GM12878 (cell line): ENCODE data around the gene DNAH3. TPM values are rescaled to one million over a fixed set of nuclear protein-coding genes. Genes with fewer than 3 reads are reported as not detected.

Experiments used
- BACH1 ChIP-seq: fragments of 450-650 bp; IDR thresholded peaks from 2 replicates; pipeline ENCODE4 v1.6.1; 2017; ENCODE audit warnings: mild to moderate bottlenecking, borderline replicate concordance
- BHLHE40 ChIP-seq, 2 experiments: fragments of 450-650 bp in 1 of 2; IDR thresholded peaks; 2 replicates each; pipeline ENCODE4 v1.6.1; 2011 to 2017; ENCODE audit warnings: low read depth in 2 of 2, borderline replicate concordance in 1 of 2, improper control_type of control experiment in 1 of 2, low read length in 1 of 2, mild to moderate bottlenecking in 1 of 2
- BRCA1 ChIP-seq: IDR thresholded peaks from 2 replicates; pipeline ENCODE4 v1.6.1; 2011; ENCODE audit warnings: low read depth, low read length, improper control_type of control experiment
- CBX3 ChIP-seq: fragments of 200-600 bp; sonication (generic); IDR thresholded peaks from 2 replicates; pipeline ENCODE4 v1.6.1; 2016; ENCODE audit warnings: low read depth, borderline replicate concordance
- CHD2 ChIP-seq: IDR thresholded peaks from 2 replicates; pipeline ENCODE4 v1.6.1; 2011; ENCODE audit warnings: low read depth, low read length, improper control_type of control experiment, borderline replicate concordance
- CREB1 ChIP-seq: IDR thresholded peaks from 2 replicates; pipeline ENCODE4 v1.6.1; 2012; ENCODE audit warnings: low read depth, mild to moderate bottlenecking, inconsistent platforms
- DPF2 ChIP-seq: fragments of 450-650 bp; IDR thresholded peaks from 2 replicates; pipeline ENCODE4 v1.6.1; 2017; ENCODE audit warnings: mild to moderate bottlenecking
- EED ChIP-seq: sonication (generic); IDR thresholded peaks from 2 replicates; pipeline ENCODE4 v1.6.1; 2016; ENCODE audit warnings: antibody characterized with exemption, low read depth
- FOS ChIP-seq: IDR thresholded peaks from 3 replicates; pipeline ENCODE4 v1.6.1; 2011; ENCODE audit warnings: borderline replicate concordance; ENCODE audit not compliant: insufficient read length; ENCODE audit errors: extremely low read depth
- FOXK2 ChIP-seq: fragments of 450-650 bp; IDR thresholded peaks from 2 replicates; pipeline ENCODE4 v1.6.1; 2017; ENCODE audit warnings: mild to moderate bottlenecking, moderate library complexity
- JUND ChIP-seq: IDR thresholded peaks from 2 replicates; pipeline ENCODE4 v1.6.1; 2012; ENCODE audit warnings: low read depth, mild to moderate bottlenecking, low read length, improper control_type of control experiment, moderate library complexity
- NBN ChIP-seq: fragments of 450-650 bp; IDR thresholded peaks from 2 replicates; pipeline ENCODE4 v1.6.1; 2016
- POLR2AphosphoS5 ChIP-seq: IDR thresholded peaks from 2 replicates; pipeline ENCODE4 v1.6.1; 2011; ENCODE audit warnings: mild to moderate bottlenecking, low read length, inconsistent platforms
- POU2F2 ChIP-seq: IDR thresholded peaks from 3 replicates; pipeline ENCODE4 v1.6.1; 2011; ENCODE audit warnings: low read depth, mild to moderate bottlenecking, low read length, borderline replicate concordance
- RAD21 ChIP-seq: IDR thresholded peaks from 2 replicates; pipeline ENCODE4 v1.6.1; 2011; ENCODE audit warnings: mild to moderate bottlenecking, low read depth, low read length, moderate library complexity; ENCODE audit not compliant: insufficient read depth
- RAD51 ChIP-seq: fragments of 450-650 bp; IDR thresholded peaks from 2 replicates; pipeline ENCODE4 v1.6.1; 2016; ENCODE audit warnings: moderate library complexity, mild to moderate bottlenecking, inconsistent platforms
- SP1 ChIP-seq: IDR thresholded peaks from one replicate; pipeline ENCODE4 v1.6.1; 2011; ENCODE audit warnings: low read depth, low read length
- ZNF217 ChIP-seq: fragments of 450-650 bp; IDR thresholded peaks from 2 replicates; pipeline ENCODE4 v1.6.1; 2017; ENCODE audit warnings: antibody characterized with exemption, mild to moderate bottlenecking
- ZNF384 ChIP-seq: IDR thresholded peaks from 2 replicates; pipeline ENCODE4 v1.6.1; 2012; ENCODE audit warnings: low read depth, mild to moderate bottlenecking, low read length, improper control_type of control experiment, borderline replicate concordance
- polyA plus RNA-seq, 11 experiments: library from polyadenylated mRNA; depleted of rRNA in 4 of 11; unstranded in 6 of 11; stranded (reverse) in 5 of 11; fragments of >200 nt; fragmentation: Nextera tagmentation in 4 of 11; fragmentation: Illumina TruSeq in 1 of 11; extraction: Ambion mirVana in 4 of 11; extraction: Trizol in 1 of 11; gene quantifications; 1 replicate in 1 of 11; 2 replicates in 10 of 11; pipeline versions ENCODE4 v1.2.1 to v1.2.3, GENCODE V29; 2011 to 2016; ENCODE audit warnings: inconsistent platforms in 2 of 11, missing spikeins in 2 of 11, low read depth in 1 of 11
- total RNA-seq, 4 experiments: library from RNA; depleted of rRNA in 3 of 4; stranded (reverse); fragments of >200 nt in 3 of 4; fragmentation: Illumina TruSeq in 1 of 4; extraction: Trizol in 1 of 4; gene quantifications; 2 replicates each; pipeline versions ENCODE4 v1.2.1 to v1.2.3, GENCODE V29; 2013 to 2021
- TF ChIP-seq, protein P1 (sequence below): fragments of 450-650 bp; IDR thresholded peaks from 2 replicates; pipeline ENCODE4 v1.6.1; 2018; ENCODE audit warnings: borderline replicate concordance, mild to moderate bottlenecking; ENCODE audit not compliant: partially characterized antibody
- TF ChIP-seq, protein P2 (sequence below): fragments of 450-650 bp; IDR thresholded peaks from 2 replicates; pipeline ENCODE4 v1.6.1; 2017; ENCODE audit warnings: borderline replicate concordance
- TF ChIP-seq, protein P3 (sequence below): fragments of 450-650 bp; conservative IDR thresholded peaks from 2 replicates; pipeline ENCODE4 v1.6.1; 2017; ENCODE audit warnings: mild to moderate bottlenecking, moderate library complexity
- TF ChIP-seq, protein P4 (sequence below): fragments of 450-650 bp; IDR thresholded peaks from 2 replicates; pipeline ENCODE4 v1.6.1; 2014; ENCODE audit warnings: mild to moderate bottlenecking

DNAH3 gene
- total and polyA plus RNA-seq, 10 of the 15 experiments (the other 5 are each of a cell fraction or from before 2014, with no cell fraction given) = under 0.01 to 0.04 (median 0.04) TPM; not detected in 5

DNA sequence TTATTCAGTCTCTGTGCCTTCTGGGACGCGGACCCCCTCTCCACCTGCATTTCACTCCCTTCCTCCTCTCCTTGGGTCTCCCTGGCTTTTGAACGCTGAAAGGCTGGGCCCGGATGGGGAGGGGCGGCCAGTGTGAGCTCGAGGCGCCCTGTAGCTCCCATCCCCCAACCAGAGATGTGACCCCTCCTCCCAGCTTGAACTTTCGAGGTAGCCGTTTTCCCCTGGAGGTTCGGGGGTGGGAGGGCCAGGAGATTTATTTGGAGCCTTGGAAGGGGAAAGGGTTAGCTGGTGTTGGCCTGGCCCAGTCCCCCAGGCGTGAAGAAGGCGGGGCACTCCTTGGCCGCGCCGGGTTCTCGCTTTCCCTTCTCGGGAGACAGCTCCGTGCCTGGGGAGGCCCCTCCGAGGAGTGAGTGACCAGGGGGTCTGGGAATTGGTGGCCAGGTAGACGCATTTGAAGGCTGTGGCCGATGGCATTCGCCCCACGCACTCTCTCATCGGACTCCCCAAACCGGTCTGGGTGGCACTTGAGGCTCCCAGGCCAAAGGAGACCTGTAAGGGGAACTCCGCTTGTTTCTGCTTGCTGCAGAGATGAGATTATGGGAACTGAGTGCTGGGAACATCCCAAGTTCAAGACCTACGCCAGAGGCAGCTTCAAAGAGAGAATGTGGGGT lies 8.8 kb upstream of the DNAH3 start (continued):
- 0 out of 2 replicates have a peak, but pooled peaks have one; percentile 44 for TF ChIP-seq DPF2
- peak in 1 of 2 experiments; percentile 22; a peak in 1 of 4 replicates for TF ChIP-seq BHLHE40 (IDR thresholded peaks at IDR 0.05; ENCODE audit: borderline replicate concordance in 1 of 2, low read depth in 2 of 2, low read length in 1 of 2)
- TF ChIP-seq JUND = no peak
- TF ChIP-seq BACH1 = no peak
- no peak for TF ChIP-seq RAD51
- TF ChIP-seq FOXK2 = no peak
- TF ChIP-seq NBN = no peak
- TF ChIP-seq ZNF384 = no peak
- TF ChIP-seq, protein P1, sequence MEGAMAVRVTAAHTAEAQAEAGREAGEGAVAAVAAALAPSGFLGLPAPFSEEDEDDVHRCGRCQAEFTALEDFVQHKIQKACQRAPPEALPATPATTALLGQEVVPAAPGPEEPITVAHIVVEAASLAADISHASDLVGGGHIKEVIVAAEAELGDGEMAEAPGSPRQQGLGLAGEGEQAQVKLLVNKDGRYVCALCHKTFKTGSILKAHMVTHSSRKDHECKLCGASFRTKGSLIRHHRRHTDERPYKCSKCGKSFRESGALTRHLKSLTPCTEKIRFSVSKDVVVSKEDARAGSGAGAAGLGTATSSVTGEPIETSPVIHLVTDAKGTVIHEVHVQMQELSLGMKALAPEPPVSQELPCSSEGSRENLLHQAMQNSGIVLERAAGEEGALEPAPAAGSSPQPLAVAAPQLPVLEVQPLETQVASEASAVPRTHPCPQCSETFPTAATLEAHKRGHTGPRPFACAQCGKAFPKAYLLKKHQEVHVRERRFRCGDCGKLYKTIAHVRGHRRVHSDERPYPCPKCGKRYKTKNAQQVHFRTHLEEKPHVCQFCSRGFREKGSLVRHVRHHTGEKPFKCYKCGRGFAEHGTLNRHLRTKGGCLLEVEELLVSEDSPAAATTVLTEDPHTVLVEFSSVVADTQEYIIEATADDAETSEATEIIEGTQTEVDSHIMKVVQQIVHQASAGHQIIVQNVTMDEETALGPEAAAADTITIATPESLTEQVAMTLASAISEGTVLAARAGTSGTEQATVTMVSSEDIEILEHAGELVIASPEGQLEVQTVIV = no peak
- TF ChIP-seq FOS = no peak
- TF ChIP-seq BRCA1 = no peak
- TF ChIP-seq, protein P2, sequence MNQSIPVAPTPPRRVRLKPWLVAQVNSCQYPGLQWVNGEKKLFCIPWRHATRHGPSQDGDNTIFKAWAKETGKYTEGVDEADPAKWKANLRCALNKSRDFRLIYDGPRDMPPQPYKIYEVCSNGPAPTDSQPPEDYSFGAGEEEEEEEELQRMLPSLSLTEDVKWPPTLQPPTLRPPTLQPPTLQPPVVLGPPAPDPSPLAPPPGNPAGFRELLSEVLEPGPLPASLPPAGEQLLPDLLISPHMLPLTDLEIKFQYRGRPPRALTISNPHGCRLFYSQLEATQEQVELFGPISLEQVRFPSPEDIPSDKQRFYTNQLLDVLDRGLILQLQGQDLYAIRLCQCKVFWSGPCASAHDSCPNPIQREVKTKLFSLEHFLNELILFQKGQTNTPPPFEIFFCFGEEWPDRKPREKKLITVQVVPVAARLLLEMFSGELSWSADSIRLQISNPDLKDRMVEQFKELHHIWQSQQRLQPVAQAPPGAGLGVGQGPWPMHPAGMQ = no peak
- TF ChIP-seq, protein P3, sequence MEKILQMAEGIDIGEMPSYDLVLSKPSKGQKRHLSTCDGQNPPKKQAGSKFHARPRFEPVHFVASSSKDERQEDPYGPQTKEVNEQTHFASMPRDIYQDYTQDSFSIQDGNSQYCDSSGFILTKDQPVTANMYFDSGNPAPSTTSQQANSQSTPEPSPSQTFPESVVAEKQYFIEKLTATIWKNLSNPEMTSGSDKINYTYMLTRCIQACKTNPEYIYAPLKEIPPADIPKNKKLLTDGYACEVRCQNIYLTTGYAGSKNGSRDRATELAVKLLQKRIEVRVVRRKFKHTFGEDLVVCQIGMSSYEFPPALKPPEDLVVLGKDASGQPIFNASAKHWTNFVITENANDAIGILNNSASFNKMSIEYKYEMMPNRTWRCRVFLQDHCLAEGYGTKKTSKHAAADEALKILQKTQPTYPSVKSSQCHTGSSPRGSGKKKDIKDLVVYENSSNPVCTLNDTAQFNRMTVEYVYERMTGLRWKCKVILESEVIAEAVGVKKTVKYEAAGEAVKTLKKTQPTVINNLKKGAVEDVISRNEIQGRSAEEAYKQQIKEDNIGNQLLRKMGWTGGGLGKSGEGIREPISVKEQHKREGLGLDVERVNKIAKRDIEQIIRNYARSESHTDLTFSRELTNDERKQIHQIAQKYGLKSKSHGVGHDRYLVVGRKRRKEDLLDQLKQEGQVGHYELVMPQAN = peak; percentile 79
- peak; percentile 61; the same call in 1 of the 2 replicates for TF ChIP-seq CHD2
- TF ChIP-seq EED = peak; percentile 40; the same call in 1 of the 2 replicates
- TF ChIP-seq ZNF217 = no peak
- no peak for TF ChIP-seq SP1
- TF ChIP-seq RAD21 = no peak
- no peak for TF ChIP-seq POLR2AphosphoS5
- TF ChIP-seq, protein P4, sequence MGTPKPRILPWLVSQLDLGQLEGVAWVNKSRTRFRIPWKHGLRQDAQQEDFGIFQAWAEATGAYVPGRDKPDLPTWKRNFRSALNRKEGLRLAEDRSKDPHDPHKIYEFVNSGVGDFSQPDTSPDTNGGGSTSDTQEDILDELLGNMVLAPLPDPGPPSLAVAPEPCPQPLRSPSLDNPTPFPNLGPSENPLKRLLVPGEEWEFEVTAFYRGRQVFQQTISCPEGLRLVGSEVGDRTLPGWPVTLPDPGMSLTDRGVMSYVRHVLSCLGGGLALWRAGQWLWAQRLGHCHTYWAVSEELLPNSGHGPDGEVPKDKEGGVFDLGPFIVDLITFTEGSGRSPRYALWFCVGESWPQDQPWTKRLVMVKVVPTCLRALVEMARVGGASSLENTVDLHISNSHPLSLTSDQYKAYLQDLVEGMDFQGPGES = no peak
- TF ChIP-seq CBX3 = no peak
- TF ChIP-seq POU2F2 = no peak
- TF ChIP-seq CREB1 = no peak
